ENCODE results near the gene ECHDC3. TPM values are rescaled to one million over a fixed set of nuclear protein-coding genes. Genes with fewer than 3 reads are reported as not detected.

Gene ECHDC3
- total RNA-seq, 1 experiment from 2014 or later: 13.0 TPM

- no peaks in the 10 kb centered on the region for H3K9me2 ChIP-seq (ENCODE audit: insufficient read depth)
These were observed 29.4 kb upstream of the ECHDC3 start for GRCh38 chr10:11712744-11713143.

More at GRCh38 chr10:11712744-11713143, 29.4 kb upstream of the ECHDC3 start:
- no peaks in the 10 kb centered on the region for H4K20me1 ChIP-seq (ENCODE audit: insufficient read depth)
- H3K4me3 ChIP-seq (replicated peaks in 1 of 2; ENCODE audit: low read depth in 1 of 2, low read length in 2 of 2): no peak overlapping the region
- no TSS peak for BruUV-seq (replicated peaks)
- no peaks in the 10 kb centered on the region for H3K4me1 ChIP-seq (ENCODE audit: control insufficient read depth in 1 of 2, insufficient read depth in 2 of 2, low read length in 2 of 2)
- intact Hi-C loops (cut with micrococcal nuclease): no loop called here
- TF ChIP-seq SP1 (IDR thresholded peaks at IDR 0.05; ENCODE audit: low read depth): no peak
- no peak for TF ChIP-seq TCF7L2 (IDR thresholded peaks at IDR 0.05; ENCODE audit: borderline replicate concordance, extremely low read depth, insufficient read depth, insufficient read length)
- no peak for TF ChIP-seq ZFX (IDR thresholded peaks at IDR 0.05)
- no peak for TF ChIP-seq ZBTB33 (IDR thresholded peaks at IDR 0.05; ENCODE audit: extremely low read depth, insufficient replicate concordance, low read length)
- no peak for TF ChIP-seq ZNF274 (IDR thresholded peaks at IDR 0.05; ENCODE audit: low read depth, low read length)
- no peak for TF ChIP-seq FOSL1 (IDR thresholded peaks at IDR 0.05; ENCODE audit: low read depth)
- no peak for TF ChIP-seq JUND (IDR thresholded peaks at IDR 0.05)
- no peak for TF ChIP-seq CTCF (IDR thresholded peaks at IDR 0.05 in 2 of 3, conservative IDR thresholded peaks at IDR 0.05 in 1 of 3; ENCODE audit: borderline replicate concordance in 1 of 3, insufficient read depth in 1 of 3, low read depth in 2 of 3, low read length in 2 of 3)
- TF ChIP-seq CBX3 (IDR thresholded peaks at IDR 0.05; ENCODE audit: low read depth): no peak
- TF ChIP-seq ELF1 (IDR thresholded peaks at IDR 0.05; ENCODE audit: borderline replicate concordance, low read depth): no peak
- TF ChIP-seq, protein P1, sequence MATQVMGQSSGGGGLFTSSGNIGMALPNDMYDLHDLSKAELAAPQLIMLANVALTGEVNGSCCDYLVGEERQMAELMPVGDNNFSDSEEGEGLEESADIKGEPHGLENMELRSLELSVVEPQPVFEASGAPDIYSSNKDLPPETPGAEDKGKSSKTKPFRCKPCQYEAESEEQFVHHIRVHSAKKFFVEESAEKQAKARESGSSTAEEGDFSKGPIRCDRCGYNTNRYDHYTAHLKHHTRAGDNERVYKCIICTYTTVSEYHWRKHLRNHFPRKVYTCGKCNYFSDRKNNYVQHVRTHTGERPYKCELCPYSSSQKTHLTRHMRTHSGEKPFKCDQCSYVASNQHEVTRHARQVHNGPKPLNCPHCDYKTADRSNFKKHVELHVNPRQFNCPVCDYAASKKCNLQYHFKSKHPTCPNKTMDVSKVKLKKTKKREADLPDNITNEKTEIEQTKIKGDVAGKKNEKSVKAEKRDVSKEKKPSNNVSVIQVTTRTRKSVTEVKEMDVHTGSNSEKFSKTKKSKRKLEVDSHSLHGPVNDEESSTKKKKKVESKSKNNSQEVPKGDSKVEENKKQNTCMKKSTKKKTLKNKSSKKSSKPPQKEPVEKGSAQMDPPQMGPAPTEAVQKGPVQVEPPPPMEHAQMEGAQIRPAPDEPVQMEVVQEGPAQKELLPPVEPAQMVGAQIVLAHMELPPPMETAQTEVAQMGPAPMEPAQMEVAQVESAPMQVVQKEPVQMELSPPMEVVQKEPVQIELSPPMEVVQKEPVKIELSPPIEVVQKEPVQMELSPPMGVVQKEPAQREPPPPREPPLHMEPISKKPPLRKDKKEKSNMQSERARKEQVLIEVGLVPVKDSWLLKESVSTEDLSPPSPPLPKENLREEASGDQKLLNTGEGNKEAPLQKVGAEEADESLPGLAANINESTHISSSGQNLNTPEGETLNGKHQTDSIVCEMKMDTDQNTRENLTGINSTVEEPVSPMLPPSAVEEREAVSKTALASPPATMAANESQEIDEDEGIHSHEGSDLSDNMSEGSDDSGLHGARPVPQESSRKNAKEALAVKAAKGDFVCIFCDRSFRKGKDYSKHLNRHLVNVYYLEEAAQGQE (IDR thresholded peaks at IDR 0.05; ENCODE audit: low read depth): no peak
- TF ChIP-seq EZH2phosphoT487 (IDR thresholded peaks at IDR 0.05; ENCODE audit: borderline replicate concordance): no peak
- TF ChIP-seq EGR1 (IDR thresholded peaks at IDR 0.05; ENCODE audit: low read depth): no peak
- TF ChIP-seq RAD21 (IDR thresholded peaks at IDR 0.05; ENCODE audit: low read depth): no peak
- no peak for TF ChIP-seq POLR2A (IDR thresholded peaks at IDR 0.05; ENCODE audit: borderline replicate concordance, extremely low read depth, insufficient read depth, insufficient read length)
- no peaks in the 10 kb centered on the region for H3K79me2 ChIP-seq (ENCODE audit: insufficient read depth, low read length)
- H3K36me3 ChIP-seq (ENCODE audit: control insufficient read depth in 1 of 2, insufficient read depth in 2 of 2, low read length in 2 of 2): no peaks in the 10 kb centered on the region
- no peaks in the 10 kb centered on the region for H3K27me3 ChIP-seq (ENCODE audit: insufficient read depth, low read length)
- RAD21 ChIA-PET (ENCODE audit: low non-redundant PET in 1 of 2, low total read pairs in 2 of 2, uncharacterized antibody in 2 of 2, unreplicated experiment in 2 of 2): no interaction called here
- no peak overlapping the region for H2AFZ ChIP-seq (ENCODE audit: low read depth, low read length, poor library complexity, severe bottlenecking)
- CTCF ChIA-PET: no interaction called here
- DNase-seq (ENCODE audit: low read depth, low spot score) (no peak), ATAC-seq (no peak)
- no peak overlapping the region for H3K9ac ChIP-seq (ENCODE audit: low read length)
- no peaks in the 10 kb centered on the region; a peak in 1 of 4 replicates for H3K9me3 ChIP-seq (ENCODE audit: control insufficient read depth in 1 of 2, insufficient read depth in 1 of 2, low read depth in 1 of 2, low read length in 2 of 2)
- H3K4me2 ChIP-seq (ENCODE audit: low read length): no peak overlapping the region
- H3K27ac ChIP-seq (ENCODE audit: low read depth, low read length): no peak overlapping the region
- POLR2A ChIA-PET: no interaction called here
